Mesenteric fat pad (tissue), 1 donor: Measurements from ENCODE around the gene TMEM258. TPM values are rescaled to one million over a fixed set of nuclear protein-coding genes. Genes with fewer than 3 reads are reported as not detected.

Experiments used
- DNase-seq: peaks from one replicate; pipeline ENCODE4 v3.0.0-alpha.2; 2020; ENCODE audit warnings: low spot score
- total RNA-seq: library from RNA; stranded (reverse); fragmentation: NEBNext Ultra II Directional; extraction: Animal tissue kit (Norgen Biotek cat#: 25700); gene quantifications from one replicate; pipeline ENCODE4 v1.2.1, GENCODE V29; 2021
- donor health status: DM: yes; HTN: yes; CAD: no.

The TMEM258 gene
- total RNA-seq, 1 donor from 2014 or later, result 80.8 TPM

DNA sequence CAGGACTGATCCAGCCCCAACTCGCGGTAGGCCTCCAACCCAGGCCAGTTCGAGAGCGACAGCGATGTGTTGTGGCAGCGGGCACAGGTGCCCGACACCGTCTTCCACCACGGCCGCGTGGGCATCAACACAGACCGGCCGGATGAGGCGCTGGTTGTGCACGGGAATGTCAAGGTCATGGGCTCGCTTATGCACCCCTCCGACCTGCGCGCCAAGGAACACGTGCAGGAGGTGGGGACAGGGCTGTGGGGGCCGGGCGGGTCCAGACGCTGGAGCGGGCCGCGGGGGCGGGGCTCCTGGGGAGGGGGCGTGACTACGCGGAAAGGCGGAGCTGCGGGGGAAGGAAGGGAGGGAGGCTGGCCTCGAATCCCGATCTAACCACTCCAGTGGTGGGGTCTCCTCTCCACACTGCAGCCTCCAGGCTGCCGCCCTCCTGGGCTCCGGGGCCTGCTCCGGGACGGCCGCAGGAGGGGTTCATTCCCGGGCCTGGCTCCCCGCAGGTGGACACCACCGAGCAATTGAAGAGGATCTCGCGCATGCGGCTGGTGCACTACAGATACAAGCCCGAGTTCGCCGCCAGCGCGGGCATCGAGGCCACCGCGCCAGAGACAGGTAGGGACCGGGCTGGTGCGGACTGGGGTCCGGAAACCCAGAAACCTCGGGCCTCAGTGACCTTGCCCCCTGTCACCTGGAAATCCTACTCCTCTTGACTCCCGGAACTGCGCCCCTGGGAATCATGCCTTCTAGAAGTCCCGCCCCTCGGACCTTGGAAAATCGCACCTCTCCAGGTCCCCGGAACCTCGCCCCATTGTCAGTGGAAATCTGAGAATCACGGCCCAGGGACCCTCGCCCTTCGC, 14.9 kb downstream of the TMEM258 start:
- no peak for DNase-seq

- no peak for DNase-seq
These were observed 15.8 kb downstream of the TMEM258 start for GRCh38 chr11:61776561-61777075.

DNA sequence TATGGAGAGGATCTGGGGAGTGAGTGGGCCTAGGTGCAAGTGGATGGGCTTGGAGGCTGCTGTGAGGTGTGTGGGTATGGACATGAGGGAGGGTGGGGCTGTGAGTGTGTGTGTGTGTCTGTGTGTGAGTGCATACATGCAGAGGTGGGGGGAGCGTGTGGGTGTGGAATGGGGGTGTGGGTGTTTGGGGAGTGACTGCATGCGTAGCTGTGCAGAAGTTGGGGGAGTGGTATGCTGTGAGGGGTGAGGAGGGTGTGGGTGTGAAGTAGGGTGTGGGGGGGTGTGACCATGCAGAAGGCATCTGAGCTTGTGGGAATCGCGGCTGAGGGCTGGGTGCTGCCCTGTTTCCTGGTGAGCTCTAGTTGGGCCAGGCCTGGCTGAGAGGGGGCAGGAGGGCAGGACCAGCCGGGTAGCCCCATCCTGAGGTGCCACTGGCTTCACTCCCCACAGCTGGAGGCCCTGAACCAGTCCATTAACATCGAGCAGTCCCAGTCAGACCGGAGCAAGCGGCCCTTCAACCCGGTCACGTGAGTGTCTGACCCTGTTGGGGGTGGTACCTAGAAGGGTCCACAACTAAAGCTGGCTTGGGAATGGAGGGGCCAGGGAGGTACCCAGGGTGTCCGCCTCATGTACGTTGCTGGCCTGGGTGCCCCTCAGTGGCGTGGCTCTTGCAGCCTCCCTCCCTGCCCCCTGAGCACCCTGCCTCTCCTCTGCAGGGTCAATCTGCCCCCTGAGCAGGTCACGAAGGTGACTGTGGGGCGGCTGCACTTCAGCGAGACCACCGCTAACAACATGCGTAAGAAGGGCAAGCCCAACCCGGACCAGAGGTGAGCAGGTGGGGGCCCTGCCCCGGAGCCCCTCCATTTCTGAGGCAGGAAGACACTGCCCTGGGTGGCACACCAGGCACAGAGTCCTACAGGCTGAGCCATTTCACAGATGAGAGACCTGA, 16.5 kb downstream of the TMEM258 start:
- no peak for DNase-seq

- DNase-seq, result no peak
These were observed 17.3 kb downstream of the TMEM258 start for GRCh38 chr11:61775106-61775505.

DNA sequence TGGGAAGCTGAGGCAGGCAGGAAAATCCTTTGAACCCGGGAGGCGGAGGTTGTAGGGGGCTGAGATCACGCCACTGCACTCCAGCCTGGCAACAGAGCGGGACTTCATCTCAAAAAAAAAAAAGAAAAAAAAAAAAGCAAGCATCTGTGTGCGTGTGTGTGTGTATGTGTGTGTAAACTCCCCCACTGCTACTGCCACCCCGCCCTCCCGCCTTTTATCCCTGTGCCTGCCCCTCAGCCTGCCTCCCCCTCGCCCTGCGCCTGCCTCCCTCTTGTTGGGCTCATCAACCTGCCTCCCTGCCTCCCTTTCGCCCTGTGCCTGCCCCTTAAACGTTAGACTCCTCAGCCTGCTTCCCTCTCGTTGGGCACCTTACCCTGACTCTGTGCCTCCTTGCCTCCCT, 18.0 kb downstream of the TMEM258 start:
- no peak for DNase-seq

DNA sequence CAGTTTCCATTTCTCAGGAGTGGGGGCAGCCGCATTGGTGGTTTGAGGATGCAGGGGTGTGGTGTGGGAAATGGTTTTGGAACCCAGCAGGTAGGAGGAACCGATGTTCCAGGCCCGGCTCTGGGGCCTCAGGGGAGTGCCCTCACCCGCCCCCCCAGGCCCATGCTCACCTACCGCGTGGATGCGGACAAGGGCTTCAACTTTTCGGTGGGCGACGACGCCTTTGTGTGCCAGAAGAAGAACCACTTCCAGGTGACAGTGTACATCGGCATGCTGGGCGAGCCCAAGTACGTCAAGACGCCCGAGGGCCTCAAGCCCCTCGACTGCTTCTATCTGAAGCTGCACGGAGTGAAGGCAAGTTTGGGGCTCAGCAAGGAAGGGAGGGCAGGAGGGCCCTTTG, 18.6 kb downstream of the TMEM258 start:
- DNase-seq, result no peak

DNA sequence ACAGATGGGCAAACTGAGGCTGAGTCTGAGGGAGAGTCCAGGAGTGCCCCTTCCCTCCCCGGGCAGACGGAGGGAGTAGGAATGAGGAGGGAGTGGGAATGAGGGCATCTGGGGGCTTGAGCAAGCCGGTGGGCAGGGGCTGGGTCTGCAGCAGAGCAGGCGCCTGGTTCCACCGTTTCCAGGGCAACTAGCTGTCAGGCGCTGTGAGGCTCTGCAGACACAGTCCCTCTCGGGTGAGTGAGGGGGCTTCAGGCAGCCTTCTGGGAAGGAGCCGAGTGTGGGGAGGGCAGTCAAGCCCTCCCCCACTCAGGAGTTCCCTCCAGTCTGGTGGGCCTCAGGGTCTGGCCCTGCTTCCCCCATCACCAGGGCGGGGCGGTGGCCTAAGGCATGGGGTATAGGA, 19.0 kb downstream of the TMEM258 start:
- DNase-seq, result no peak

GRCh38 chr11:61771985-61772455, 20.4 kb downstream of the TMEM258 start:
- DNase-seq, result no peak

DNA sequence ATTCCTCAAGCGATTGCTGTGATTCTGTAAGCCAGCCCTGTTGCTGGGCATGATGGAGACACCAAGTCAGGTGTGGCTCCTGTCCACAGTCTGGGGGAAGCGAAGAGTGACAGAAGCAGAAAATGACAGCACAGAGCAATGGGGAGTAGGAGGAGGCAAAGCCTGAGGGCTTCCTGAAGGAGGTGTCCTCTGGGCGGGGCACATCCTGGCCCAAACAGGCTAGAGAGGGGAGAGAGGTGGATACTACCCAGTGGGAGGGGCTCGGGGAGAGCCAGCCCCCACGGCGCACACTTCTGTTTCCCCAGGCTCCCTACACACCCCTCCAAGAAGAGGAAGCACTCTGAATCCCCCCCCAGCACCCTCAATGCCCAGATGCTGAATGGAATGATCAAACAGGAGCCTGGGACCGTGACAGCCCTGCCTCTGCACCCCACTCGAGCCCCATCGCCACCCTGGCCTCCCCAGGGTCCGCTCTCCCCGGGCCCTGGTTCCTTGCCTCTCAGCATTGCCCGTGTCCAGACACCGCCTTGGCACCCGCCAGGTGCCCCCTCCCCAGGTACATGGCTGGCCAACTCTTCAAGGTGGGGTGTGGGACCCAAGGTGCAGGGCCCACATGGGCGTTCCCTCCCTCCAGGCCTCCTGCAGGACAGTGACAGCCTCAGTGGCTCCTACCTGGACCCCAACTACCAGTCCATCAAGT, 21.1 kb downstream of the TMEM258 start:
- DNase-seq, result no peak

GRCh38 chr11:61769946-61770683, 22.3 kb downstream of the TMEM258 start:
- DNase-seq, result no peak

DNA sequence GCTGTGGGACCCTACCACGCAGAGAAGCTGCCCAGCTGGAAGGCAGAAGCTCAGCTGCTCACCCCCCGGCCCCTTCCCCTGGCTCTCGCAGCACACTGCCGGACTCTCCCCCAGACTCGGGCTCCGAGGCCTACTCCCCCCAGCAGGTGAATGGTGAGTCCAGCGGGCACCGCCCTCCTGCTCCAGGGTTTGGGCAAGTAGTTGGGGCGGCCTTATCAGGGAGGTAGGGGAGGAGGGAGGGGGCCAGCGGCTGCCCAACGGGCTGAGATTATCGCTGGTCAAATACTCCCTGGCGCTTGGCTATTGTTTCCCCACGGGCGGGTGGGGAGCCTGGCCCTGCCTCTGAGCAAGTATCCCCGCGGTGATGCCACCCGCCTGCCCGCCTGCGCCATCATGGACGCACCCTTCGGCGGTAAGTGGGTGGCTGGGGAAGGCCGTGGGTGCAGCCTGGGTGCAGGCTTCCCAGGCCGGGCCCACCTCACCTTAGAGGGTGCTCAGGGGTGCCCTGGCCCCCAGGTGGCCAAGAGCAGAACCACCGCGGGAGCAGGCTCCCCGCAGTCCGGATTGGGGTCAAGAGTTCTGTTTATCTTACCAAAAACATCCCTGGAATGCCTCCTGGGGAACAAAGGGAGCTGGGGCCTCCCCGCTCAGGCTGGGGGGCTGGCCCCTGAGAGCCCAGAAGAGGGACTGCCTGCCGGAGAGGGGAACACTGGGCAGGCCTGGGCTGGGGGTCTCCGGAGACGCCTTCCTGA, 23.1 kb downstream of the TMEM258 start:
- DNase-seq, result no peak

GRCh38 chr11:61768376-61769076, 23.9 kb downstream of the TMEM258 start:
- no peak for DNase-seq

- DNase-seq, result no peak
These were observed 26.0 kb downstream of the TMEM258 start for GRCh38 chr11:61766353-61766841.

DNA sequence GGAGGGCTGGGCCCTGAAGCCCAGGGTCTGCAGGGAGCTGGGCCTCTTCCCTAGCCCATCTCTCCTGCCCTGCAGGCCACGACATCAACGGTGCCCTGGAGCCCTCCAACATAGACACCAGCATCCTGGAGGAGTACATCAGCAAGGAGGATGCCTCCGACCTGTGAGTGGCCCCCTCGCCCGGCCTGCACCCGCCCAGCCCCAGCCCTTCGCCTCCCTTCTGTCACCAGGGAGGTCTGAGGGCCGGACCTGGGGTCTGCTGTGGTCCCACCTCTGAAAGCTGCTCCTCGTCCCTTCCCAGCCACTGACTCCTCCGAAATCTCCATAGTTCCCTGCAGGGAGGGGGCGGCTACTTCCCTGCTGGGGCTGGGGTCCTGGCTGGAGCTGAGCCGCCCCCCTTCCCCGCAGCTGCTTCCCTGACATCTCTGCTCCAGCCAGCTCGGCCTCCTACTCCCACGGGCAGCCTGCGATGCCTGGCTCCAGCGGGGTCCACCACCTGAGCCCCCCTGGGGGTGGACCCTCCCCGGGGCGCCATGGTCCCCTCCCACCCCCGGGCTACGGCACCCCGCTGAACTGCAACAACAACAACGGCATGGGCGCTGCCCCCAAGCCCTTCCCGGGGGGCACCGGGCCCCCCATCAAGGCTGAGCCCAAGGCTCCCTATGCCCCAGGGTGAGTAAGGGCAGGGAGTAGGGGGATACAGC, 26.7 kb downstream of the TMEM258 start:
- no peak for DNase-seq

DNA sequence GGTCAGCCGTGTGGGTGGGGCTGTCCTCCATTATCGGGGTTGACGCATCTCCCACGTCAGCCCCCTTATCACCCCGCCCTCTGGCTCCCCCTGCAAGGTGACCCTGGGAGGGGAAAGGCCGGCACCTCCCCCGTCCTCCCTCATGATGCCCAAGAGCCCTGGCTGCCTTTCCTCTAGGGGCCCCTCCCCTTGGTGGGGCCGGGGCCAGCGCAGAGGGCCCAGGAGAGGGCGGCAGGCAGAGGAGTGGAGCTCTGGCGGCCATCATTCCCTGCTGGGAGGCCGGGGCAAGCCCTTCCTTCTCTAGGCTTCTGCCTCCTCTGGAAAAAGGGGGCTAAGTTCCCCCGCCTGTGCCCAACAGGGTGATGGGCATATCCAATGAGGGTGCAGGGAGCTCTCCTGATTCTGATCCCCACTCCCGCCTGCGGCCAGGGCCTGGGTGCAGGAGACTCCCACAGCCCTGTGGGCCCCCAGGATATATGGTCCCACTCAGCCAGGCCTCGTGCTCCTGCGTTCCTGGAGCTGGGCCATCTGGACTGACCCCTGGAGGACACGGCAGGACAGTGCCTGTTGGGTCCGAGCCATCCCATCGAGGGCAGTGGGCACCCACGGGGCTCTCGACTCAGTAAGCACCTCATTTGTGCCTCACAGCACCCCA, 27.7 kb downstream of the TMEM258 start:
- DNase-seq, result no peak

GRCh38 chr11:61763930-61764605, 28.3 kb downstream of the TMEM258 start:
- no peak for DNase-seq

DNA sequence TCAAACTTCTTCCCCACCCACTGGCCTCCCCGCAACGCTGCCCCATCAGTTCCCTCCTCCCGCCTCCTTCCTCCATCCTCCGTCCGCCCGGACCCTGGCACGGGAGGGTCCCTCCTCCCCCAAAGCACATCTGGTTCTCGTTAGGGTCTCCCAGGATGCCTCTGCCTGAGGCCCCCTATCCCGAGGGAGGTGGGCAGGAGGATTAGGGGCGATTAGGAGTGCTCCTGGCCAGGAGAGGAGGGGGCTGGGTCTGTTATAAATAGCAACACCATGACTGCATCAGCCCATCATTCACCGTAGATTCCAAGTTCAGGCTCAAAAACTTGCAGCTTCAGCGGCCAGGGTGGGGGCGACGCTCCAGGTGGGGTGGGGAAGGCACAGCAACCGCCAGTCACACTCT, 29.6 kb downstream of the TMEM258 start:
- DNase-seq, result no peak
